ENCODE measurements around the gene TMOD3. TPM values are rescaled to one million over a fixed set of nuclear protein-coding genes. Genes with fewer than 3 reads are reported as not detected.
A peak's percentile ranks its signal among the peaks of the same experiment; 100 is the strongest.

The TMOD3 gene
- total and polyA plus RNA-seq, 4 donors: 12.4 to 108 (median 41.1) TPM

- no peak for ATAC-seq (ENCODE audit: insufficient read depth, low FRiP score)
- Histone ChIP-seq H3K9me3 (ENCODE audit: control insufficient read depth in 4 of 4, insufficient read depth in 3 of 4, low read length in 3 of 4) (peaks cover 0 to 4% (median 0%) of the 10 kb centered on the region in 4 donors), H3K36me3 (ENCODE audit: control insufficient read depth in 4 of 4, insufficient read depth in 4 of 4, low read length in 4 of 4) (peaks cover 16 to 42% (median 24%) of the 10 kb centered on the region in 4 donors), H3K9ac (ENCODE audit: insufficient read depth in 1 of 2, low read length in 2 of 2) (no peak overlapping the region), H3K4me3 (no peak overlapping the region), H3K4me1 (ENCODE audit: control insufficient read depth in 5 of 5, insufficient read depth in 5 of 5, low read length in 5 of 5) (peaks cover 0 to 15% (median 5%) of the 10 kb centered on the region in 5 donors), H3K27ac (ENCODE audit: low read depth in 1 of 2, low read length in 1 of 2) (no peak overlapping the region), H3K27me3 (ENCODE audit: control insufficient read depth in 3 of 3, insufficient read depth in 3 of 3, low read length in 2 of 3) (no peaks in the 10 kb centered on the region)
- peak; percentile 40 to 61 (median 49) for DNase-seq
- no peak for TF ChIP-seq CTCF (IDR thresholded peaks at IDR 0.05; ENCODE audit: control extremely low read depth, extremely low read depth)
- 93 to 97% methylated on average over 1 of the region's 1 CpG for WGBS, 2 donors
These were observed 37.3 kb downstream of the TMOD3 start for GRCh38 chr15:51866751-51867150.

GRCh38 chr15:51869060-51869421, 39.6 kb downstream of the TMOD3 start:
- TF ChIP-seq CTCF (IDR thresholded peaks at IDR 0.05; ENCODE audit: control extremely low read depth, extremely low read depth): no peak
- Histone ChIP-seq H3K9ac (ENCODE audit: insufficient read depth in 1 of 2, low read length in 2 of 2) (no peak overlapping the region), H3K4me1 (ENCODE audit: control insufficient read depth in 5 of 5, insufficient read depth in 5 of 5, low read length in 5 of 5) (peaks cover 0 to 15% (median 5%) of the 10 kb centered on the region in 5 donors), H3K27ac (ENCODE audit: low read depth in 1 of 2, low read length in 1 of 2) (no peak overlapping the region), H3K36me3 (ENCODE audit: control insufficient read depth in 4 of 4, insufficient read depth in 4 of 4, low read length in 4 of 4) (peaks cover 12 to 38% (median 19%) of the 10 kb centered on the region in 4 donors), H3K27me3 (ENCODE audit: control insufficient read depth in 3 of 3, insufficient read depth in 3 of 3, low read length in 2 of 3) (no peaks in the 10 kb centered on the region), H3K9me3 (ENCODE audit: control insufficient read depth in 4 of 4, insufficient read depth in 3 of 4, low read length in 3 of 4) (peaks cover 0 to 4% (median 0%) of the 10 kb centered on the region in 4 donors), H3K4me3 (no peak overlapping the region)
- DNase-seq (no peak), ATAC-seq (ENCODE audit: insufficient read depth, low FRiP score) (no peak)
- WGBS, 2 donors: 64 to 68% methylated on average over 2 of the region's 2 CpGs

GRCh38 chr15:51870774-51871173, 41.3 kb downstream of the TMOD3 start:
- Histone ChIP-seq H3K4me3 (no peak overlapping the region), H3K4me1 (ENCODE audit: control insufficient read depth in 5 of 5, insufficient read depth in 5 of 5, low read length in 5 of 5) (peaks cover 2 to 11% (median 10%) of the 10 kb centered on the region in 5 donors), H3K27me3 (ENCODE audit: control insufficient read depth in 3 of 3, insufficient read depth in 3 of 3, low read length in 2 of 3) (no peaks in the 10 kb centered on the region), H3K9ac (ENCODE audit: insufficient read depth in 1 of 2, low read length in 2 of 2) (no peak overlapping the region), H3K36me3 (ENCODE audit: control insufficient read depth in 4 of 4, insufficient read depth in 4 of 4, low read length in 4 of 4) (peaks cover 7 to 34% (median 15%) of the 10 kb centered on the region in 4 donors), H3K27ac (ENCODE audit: low read depth in 1 of 2, low read length in 1 of 2) (no peak overlapping the region), H3K9me3 (ENCODE audit: control insufficient read depth in 4 of 4, insufficient read depth in 3 of 4, low read length in 3 of 4) (peaks cover 0 to 4% (median 0%) of the 10 kb centered on the region in 4 donors)
- no peak for TF ChIP-seq CTCF (IDR thresholded peaks at IDR 0.05; ENCODE audit: control extremely low read depth, extremely low read depth)
- WGBS, 2 donors: 87 to 88% methylated on average over 2 of the region's 2 CpGs
- no peak for DNase-seq
- ATAC-seq (ENCODE audit: insufficient read depth, low FRiP score): no peak

All from lung (tissue), 12 donors.